ENCODE data around the gene PAPPA.

The PAPPA gene

GRCh38 chr9:116432051-116432450, 278.5 kb downstream of the PAPPA start:
- Histone ChIP-seq H3K9ac (ENCODE audit: low read length) (no peak overlapping the region), H3K27me3 (ENCODE audit: control insufficient read depth, insufficient read depth, low read length) (no peaks in the 10 kb centered on the region), H3K4me1 (ENCODE audit: control insufficient read depth, insufficient read depth, low read length) (no peaks in the 10 kb centered on the region), H3K9me3 (ENCODE audit: control insufficient read depth, low read length) (no peaks in the 10 kb centered on the region), H3K36me3 (ENCODE audit: control insufficient read depth, insufficient read depth, low read length) (no peaks in the 10 kb centered on the region), H3K4me3 (ENCODE audit: low read length) (no peak overlapping the region)

GRCh38 chr9:116434314-116434713, 280.7 kb downstream of the PAPPA start:
- Histone ChIP-seq H3K36me3 (ENCODE audit: control insufficient read depth, insufficient read depth, low read length) (no peaks in the 10 kb centered on the region), H3K4me3 (ENCODE audit: low read length) (no peak overlapping the region), H3K9ac (ENCODE audit: low read length) (no peak overlapping the region), H3K9me3 (ENCODE audit: control insufficient read depth, low read length) (no peaks in the 10 kb centered on the region), H3K4me1 (ENCODE audit: control insufficient read depth, insufficient read depth, low read length) (no peaks in the 10 kb centered on the region), H3K27me3 (ENCODE audit: control insufficient read depth, insufficient read depth, low read length) (no peaks in the 10 kb centered on the region)

- H3K27me3 ChIP-seq (ENCODE audit: control insufficient read depth, insufficient read depth, low read length): no peaks in the 10 kb centered on the region
- no peak overlapping the region for H3K9ac ChIP-seq (ENCODE audit: low read length)
- H3K9me3 ChIP-seq (ENCODE audit: control insufficient read depth, low read length): no peaks in the 10 kb centered on the region
- H3K36me3 ChIP-seq (ENCODE audit: control insufficient read depth, insufficient read depth, low read length): no peaks in the 10 kb centered on the region
- H3K4me3 ChIP-seq (ENCODE audit: low read length): no peak overlapping the region
- no peaks in the 10 kb centered on the region for H3K4me1 ChIP-seq (ENCODE audit: control insufficient read depth, insufficient read depth, low read length)
Measured at GRCh38 chr9:116435706-116436105, 282.1 kb downstream of the PAPPA start.

- no peaks in the 10 kb centered on the region for H3K9me3 ChIP-seq (ENCODE audit: control insufficient read depth, low read length)
- H3K36me3 ChIP-seq (ENCODE audit: control insufficient read depth, insufficient read depth, low read length): no peaks in the 10 kb centered on the region
- H3K4me3 ChIP-seq (ENCODE audit: low read length): no peak overlapping the region
- H3K27me3 ChIP-seq (ENCODE audit: control insufficient read depth, insufficient read depth, low read length): no peaks in the 10 kb centered on the region
- no peaks in the 10 kb centered on the region for H3K4me1 ChIP-seq (ENCODE audit: control insufficient read depth, insufficient read depth, low read length)
- no peak overlapping the region for H3K9ac ChIP-seq (ENCODE audit: low read length)
Measured at GRCh38 chr9:116436121-116436520, 282.5 kb downstream of the PAPPA start.

- no peak overlapping the region for H3K9ac ChIP-seq (ENCODE audit: low read length)
- no peaks in the 10 kb centered on the region for H3K27me3 ChIP-seq (ENCODE audit: control insufficient read depth, insufficient read depth, low read length)
- H3K4me3 ChIP-seq (ENCODE audit: low read length): no peak overlapping the region
- no peaks in the 10 kb centered on the region for H3K9me3 ChIP-seq (ENCODE audit: control insufficient read depth, low read length)
- no peaks in the 10 kb centered on the region for H3K36me3 ChIP-seq (ENCODE audit: control insufficient read depth, insufficient read depth, low read length)
- H3K4me1 ChIP-seq (ENCODE audit: control insufficient read depth, insufficient read depth, low read length): no peaks in the 10 kb centered on the region
Measured at GRCh38 chr9:116437411-116438370, 284.1 kb downstream of the PAPPA start.

GRCh38 chr9:116442528-116442927, 288.9 kb downstream of the PAPPA start:
- Histone ChIP-seq H3K9me3 (ENCODE audit: control insufficient read depth, low read length) (no peaks in the 10 kb centered on the region), H3K4me3 (ENCODE audit: low read length) (no peak overlapping the region), H3K36me3 (ENCODE audit: control insufficient read depth, insufficient read depth, low read length) (no peaks in the 10 kb centered on the region), H3K9ac (ENCODE audit: low read length) (no peak overlapping the region), H3K4me1 (ENCODE audit: control insufficient read depth, insufficient read depth, low read length) (no peaks in the 10 kb centered on the region), H3K27me3 (ENCODE audit: control insufficient read depth, insufficient read depth, low read length) (no peaks in the 10 kb centered on the region)

GRCh38 chr9:116447934-116448333, 294.3 kb downstream of the PAPPA start:
- H3K4me1 ChIP-seq (ENCODE audit: control insufficient read depth, insufficient read depth, low read length): no peaks in the 10 kb centered on the region
- no peaks in the 10 kb centered on the region for H3K9me3 ChIP-seq (ENCODE audit: control insufficient read depth, low read length)
- no peak overlapping the region for H3K9ac ChIP-seq (ENCODE audit: low read length)
- no peak overlapping the region for H3K4me3 ChIP-seq (ENCODE audit: low read length)
- H3K27me3 ChIP-seq (ENCODE audit: control insufficient read depth, insufficient read depth, low read length): no peaks in the 10 kb centered on the region
- H3K36me3 ChIP-seq (ENCODE audit: control insufficient read depth, insufficient read depth, low read length): no peaks in the 10 kb centered on the region

- H3K36me3 ChIP-seq (ENCODE audit: control insufficient read depth, insufficient read depth, low read length): no peaks in the 10 kb centered on the region
- H3K4me3 ChIP-seq (ENCODE audit: low read length): no peak overlapping the region
- H3K9me3 ChIP-seq (ENCODE audit: control insufficient read depth, low read length): no peaks in the 10 kb centered on the region
- no peaks in the 10 kb centered on the region for H3K4me1 ChIP-seq (ENCODE audit: control insufficient read depth, insufficient read depth, low read length)
- H3K9ac ChIP-seq (ENCODE audit: low read length): no peak overlapping the region
- no peaks in the 10 kb centered on the region for H3K27me3 ChIP-seq (ENCODE audit: control insufficient read depth, insufficient read depth, low read length)
Measured at GRCh38 chr9:116448431-116448830, 294.8 kb downstream of the PAPPA start.

- H3K36me3 ChIP-seq (ENCODE audit: control insufficient read depth, insufficient read depth, low read length): no peaks in the 10 kb centered on the region
- H3K27me3 ChIP-seq (ENCODE audit: control insufficient read depth, insufficient read depth, low read length): no peaks in the 10 kb centered on the region
- H3K4me3 ChIP-seq (ENCODE audit: low read length): no peak overlapping the region
- H3K9ac ChIP-seq (ENCODE audit: low read length): no peak overlapping the region
- H3K4me1 ChIP-seq (ENCODE audit: control insufficient read depth, insufficient read depth, low read length): no peaks in the 10 kb centered on the region
- no peaks in the 10 kb centered on the region for H3K9me3 ChIP-seq (ENCODE audit: control insufficient read depth, low read length)
Measured at GRCh38 chr9:116449949-116450348, 296.4 kb downstream of the PAPPA start.

- Histone ChIP-seq H3K9me3 (ENCODE audit: control insufficient read depth, low read length) (no peaks in the 10 kb centered on the region), H3K36me3 (ENCODE audit: control insufficient read depth, insufficient read depth, low read length) (no peaks in the 10 kb centered on the region), H3K4me1 (ENCODE audit: control insufficient read depth, insufficient read depth, low read length) (no peaks in the 10 kb centered on the region), H3K4me3 (ENCODE audit: low read length) (no peak overlapping the region), H3K9ac (ENCODE audit: low read length) (no peak overlapping the region), H3K27me3 (ENCODE audit: control insufficient read depth, insufficient read depth, low read length) (no peaks in the 10 kb centered on the region)
Measured at GRCh38 chr9:116450378-116451139, 297.0 kb downstream of the PAPPA start.

GRCh38 chr9:116451500-116452115, 298.0 kb downstream of the PAPPA start:
- H3K4me1 ChIP-seq (ENCODE audit: control insufficient read depth, insufficient read depth, low read length): no peaks in the 10 kb centered on the region
- no peaks in the 10 kb centered on the region for H3K27me3 ChIP-seq (ENCODE audit: control insufficient read depth, insufficient read depth, low read length)
- no peak overlapping the region for H3K4me3 ChIP-seq (ENCODE audit: low read length)
- H3K9ac ChIP-seq (ENCODE audit: low read length): no peak overlapping the region
- H3K36me3 ChIP-seq (ENCODE audit: control insufficient read depth, insufficient read depth, low read length): no peaks in the 10 kb centered on the region
- H3K9me3 ChIP-seq (ENCODE audit: control insufficient read depth, low read length): no peaks in the 10 kb centered on the region

Measured in mucosa of stomach (tissue), 1 donor.